Activated CD4-positive, CD25-positive, alpha-beta regulatory T cell treated with anti-CD3 and anti-CD28 coated beads, Interleukin-2, amount 50 U/mL, for 24 hours (primary cell): ENCODE measurements around the gene HDGF.

Source experiments
- ATAC-seq, 2 donors: fragments of 150-1000 bp; cut with Tn5 transposase; one replicate each; pipeline ENCODE4 v1.10.0; 2021; ENCODE audit warnings: mild to moderate bottlenecking in 1 of 2, moderate library complexity in 1 of 2

Gene HDGF

DNA sequence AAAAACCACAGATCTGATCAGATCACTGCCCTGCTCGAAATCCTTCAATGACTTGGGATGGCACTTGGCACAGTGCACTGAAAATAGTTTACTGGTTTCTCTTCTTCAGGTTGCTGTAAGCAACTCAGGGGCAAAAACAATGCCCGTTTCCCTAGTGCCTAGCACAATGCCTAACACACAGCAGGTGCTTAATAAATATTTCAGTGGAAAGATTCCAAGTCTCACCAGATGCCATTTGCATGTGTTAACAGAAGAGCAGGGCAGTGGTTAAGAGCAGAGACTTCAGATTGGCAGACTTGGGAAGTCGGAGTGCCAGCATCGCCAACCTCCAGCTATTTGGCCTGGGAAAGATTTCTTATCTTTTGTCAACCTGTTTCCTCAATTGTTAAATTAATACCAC is 34.1 kb downstream of the HDGF start:
- ATAC-seq, result no peak

DNA sequence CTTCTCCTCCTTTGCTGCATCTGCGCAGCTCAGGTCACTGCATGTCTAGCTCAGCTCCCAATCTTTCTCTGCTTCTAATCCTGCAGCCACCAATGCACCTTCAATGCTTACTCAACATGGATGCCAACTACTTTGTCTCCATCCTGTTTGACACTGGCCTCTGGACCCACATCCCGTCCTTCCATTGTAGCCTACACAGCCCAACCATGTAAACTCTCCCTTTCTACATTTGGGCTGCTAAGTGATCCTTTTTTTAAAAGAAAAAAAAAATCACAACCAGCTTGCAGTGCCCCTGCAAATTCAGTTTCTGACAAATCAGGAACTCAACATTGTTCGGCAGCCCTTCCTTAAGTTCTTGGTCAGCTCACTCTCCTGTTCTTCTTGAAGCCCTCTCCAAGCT is 36.6 kb downstream of the HDGF start:
- ATAC-seq, result no peak

DNA sequence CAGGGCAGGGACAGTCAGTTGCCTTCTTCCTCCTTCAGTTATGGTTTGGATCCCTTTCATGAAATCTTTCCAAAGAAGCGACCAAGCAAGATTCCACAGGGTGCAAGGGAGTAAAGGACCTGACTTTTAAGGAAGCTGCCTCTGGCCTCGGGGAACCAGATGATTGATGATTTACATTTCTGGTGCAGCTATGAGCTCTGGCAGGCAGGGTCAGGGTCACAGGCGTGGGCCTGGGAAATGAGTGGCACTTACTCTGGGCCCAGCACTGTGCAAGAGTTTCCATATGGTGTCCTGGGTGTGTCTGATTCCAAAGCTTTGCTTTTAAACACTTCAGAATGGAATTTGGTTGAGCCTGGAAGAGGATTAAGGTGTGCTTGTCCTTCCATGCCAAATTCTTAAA is 38.8 kb downstream of the HDGF start:
- ATAC-seq, result no peak

DNA sequence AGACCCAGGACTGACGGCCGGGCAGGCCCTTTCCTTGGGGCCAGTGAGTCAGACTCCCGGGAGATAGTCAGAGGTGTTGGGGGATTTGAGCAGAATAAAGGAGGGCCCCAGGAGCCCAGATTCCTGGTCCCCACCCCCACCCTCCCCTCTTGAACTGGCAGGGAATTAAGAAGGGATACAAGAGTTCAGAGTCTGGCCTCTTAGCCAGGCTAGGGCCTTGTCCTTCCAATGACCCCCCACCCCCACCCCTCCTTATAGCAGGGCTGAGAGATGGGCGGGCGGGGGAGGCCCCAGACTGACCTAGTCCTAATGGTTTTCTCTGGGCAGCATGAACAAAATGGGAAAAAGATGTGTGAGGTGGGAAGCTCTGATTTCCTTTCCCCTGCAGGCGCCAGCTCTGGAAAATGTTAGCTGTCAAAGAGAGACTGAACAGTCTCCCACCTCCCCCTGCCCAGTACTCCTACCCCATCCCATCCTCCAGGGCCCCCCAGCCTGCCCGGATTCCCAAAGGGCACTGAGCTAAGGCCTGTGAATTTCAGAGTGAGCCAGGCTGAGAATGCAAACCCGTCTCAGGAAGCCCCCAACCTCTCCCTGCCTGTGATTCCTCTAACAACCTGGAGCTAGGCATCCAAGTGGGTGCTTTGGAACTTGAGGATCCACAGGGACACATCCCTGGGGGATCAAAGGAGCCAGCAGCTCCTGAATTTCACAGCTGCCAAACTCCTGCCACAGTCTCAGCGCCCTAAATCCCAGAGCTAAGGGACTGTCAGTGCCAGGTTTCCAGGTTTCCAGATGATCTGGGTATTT is 40.3 kb downstream of the HDGF start:
- no peak for ATAC-seq

DNA sequence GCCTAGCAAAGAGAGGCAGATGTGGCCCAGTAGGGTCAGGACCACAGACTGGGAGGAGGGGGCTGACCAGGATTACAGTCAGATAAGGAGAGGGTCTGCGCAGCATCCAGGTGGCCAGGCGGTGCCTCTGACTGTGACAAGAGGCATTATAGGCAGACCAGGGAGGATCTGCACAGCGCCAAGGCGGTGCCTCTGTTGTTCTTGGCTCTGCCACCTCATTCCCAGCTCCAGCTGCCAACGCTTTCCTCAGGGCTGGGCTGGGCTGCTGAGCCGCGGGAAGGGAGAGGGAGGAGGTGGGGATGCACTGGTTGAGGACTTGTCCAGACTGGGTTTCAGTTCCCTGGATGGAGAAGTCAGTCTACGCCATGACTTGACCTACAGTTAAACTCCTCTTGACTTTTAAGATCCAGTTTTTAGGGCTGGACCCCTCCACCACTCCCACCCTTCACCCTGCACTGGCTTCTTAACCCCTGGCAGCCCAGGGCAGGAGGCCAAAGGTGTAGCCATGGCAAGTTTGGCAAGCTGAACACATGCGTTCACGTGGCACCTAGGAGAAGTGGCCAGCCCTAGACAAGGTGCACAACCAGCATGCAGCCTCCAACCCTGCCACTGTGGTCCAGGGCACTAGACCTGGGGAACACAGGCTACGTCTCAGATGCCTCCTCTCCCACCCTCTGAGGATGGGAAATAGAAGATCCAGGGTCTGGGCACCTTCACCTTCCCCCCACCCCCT is 41.6 kb downstream of the HDGF start:
- no peak for ATAC-seq

DNA sequence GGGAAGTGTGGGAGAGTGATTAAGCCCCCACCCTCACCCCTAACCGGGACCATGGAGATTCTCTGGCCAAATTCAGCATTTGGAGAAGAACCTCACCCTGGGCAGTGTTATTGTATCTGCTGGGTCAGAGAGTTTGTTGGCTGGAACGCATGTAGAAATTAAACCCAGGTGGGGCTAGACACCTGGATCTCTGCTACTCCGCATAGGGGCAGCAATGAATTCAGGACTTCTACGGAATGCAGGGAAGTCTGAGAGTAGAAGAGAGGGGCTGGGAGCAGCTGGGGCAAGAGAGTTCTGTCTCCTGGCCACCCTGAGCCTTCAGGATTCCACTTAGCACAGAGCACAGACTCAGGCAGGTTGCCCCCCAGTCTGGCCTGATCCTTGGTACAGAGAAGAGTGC is 42.4 kb downstream of the HDGF start:
- ATAC-seq, result no peak

DNA sequence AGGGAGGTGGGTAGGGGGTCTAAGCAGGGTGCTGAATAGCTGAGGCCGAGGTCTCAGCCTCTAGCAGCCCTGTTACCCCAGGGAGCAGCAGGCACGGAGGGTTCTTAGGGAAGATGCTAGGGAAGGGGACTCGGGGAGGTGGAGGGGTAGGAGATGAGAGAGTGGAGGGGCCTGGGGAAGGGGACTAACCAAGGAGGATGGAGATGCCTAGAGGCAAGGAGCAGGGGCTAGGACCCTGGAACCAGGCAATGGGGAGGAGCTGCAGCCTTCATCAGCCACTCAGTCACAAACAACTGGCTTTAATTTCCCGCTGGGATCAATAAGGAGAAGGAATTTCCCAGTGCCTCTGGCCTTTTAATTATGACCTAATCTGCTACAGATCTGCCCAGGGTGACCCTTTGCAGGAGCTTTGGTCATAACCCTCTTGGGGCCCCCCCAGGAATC is 43.2 kb downstream of the HDGF start:
- no peak for ATAC-seq

DNA sequence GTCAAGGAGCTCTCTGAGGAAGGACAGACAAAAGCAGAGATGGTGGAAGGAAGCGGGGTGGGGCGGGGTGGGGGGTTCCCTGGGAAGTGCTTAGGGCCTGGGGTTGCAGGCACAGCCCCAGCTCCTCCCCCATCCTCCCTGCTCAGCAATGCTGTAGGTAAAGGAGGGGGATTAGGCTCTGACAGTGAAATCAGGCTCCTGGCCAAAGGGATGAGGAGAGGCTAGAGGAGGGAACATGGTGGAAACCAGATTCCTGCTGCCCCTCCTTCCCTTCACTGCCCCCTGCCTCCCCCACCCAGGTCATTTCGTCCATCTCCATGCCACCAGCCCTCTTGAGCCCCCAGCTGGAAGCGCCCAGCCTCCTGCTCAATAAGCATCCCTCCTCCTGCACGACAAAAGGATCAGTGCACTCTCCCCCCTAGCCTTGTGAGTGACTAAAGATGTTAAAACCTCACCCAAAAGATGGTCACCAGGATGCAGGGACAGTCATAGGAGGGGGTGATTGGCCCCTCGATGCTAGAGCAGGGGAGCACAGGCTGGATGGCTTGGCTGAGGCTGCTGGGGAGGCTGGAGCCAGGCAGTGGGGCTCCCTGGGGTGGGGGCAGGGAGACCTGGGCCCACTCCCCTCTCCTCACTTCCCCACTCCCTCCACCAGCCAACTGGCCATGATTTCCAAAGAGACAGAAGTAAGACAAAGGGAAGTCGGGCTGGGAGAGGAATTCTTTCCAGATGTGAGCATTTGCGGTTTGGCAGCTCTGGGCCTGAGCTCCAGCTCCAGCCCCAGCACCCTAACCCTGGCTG is 43.9 kb downstream of the HDGF start:
- no peak for ATAC-seq

DNA sequence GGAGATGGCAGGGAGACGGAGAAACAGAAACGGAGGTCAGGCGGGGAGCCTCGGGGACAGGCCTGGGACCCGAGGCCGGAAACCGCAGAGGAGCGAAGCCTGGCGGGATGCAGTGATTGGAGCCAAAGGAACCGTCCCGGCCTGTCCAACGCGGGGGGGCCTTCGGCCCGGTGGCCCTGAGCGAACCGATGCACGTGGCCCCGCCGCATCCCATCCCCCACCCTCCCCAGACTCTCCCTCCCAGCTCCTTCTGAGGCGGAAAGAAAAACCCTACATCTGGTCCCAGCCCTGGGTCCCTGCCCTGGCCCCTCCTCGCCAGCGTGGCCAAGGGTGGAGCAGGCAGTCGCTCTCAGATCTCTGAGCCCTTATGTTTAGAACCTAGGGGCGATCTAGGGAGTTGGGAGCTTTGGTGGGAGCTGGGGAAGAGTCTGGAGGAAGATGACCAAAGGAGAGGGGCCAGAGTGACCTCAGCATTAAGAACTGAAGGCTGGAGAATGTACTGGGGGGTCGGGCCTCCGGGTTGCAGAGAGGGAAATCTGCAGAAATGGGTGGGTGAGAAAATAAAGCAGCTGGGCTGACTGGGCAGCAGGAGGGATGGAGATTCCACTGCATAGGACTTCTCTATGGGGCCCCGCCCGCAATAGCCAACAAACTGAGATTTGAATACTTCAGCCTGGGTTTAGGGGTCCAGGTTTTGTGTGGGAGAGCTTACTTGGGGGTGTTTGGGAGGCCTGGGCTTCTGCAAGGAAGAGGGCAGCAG is 44.6 kb downstream of the HDGF start:
- no peak for ATAC-seq

DNA sequence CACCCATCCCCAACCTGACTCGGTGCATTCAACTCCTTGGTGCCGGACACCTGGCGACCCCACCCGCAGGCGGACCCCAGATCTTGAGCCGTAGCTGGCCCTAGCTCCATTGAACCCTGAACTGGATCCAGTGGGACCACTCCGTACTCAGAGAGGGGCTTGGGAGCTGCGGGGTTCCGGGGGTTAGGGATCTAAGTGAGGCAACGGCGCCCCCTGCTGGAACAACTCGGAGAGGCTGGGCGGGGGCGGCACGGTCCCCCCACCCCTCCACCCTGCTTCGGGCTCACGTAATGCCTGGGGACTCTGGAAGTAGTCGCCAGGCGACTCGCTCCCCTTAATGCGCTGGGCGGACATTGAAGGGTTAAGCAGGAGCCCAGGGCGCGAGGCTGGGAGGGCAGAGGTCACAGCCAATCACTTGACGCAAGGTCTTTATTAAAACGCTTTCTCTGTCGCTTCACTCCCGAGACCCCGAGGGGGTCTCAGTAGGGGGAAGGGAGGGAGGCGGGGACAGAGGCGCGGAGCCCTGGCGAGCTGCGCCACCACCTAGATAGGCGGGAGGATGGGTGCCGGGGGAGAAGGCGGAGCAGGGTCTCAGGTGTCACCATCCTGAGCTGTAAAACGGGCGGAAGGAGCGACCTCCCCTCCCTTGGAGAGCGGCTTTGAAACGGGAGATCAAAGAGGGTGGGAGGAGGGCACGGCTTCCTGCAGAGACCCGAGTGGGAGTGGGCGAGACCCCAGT is 45.4 kb downstream of the HDGF start:
- peak; percentile 66 to 70 for ATAC-seq

DNA sequence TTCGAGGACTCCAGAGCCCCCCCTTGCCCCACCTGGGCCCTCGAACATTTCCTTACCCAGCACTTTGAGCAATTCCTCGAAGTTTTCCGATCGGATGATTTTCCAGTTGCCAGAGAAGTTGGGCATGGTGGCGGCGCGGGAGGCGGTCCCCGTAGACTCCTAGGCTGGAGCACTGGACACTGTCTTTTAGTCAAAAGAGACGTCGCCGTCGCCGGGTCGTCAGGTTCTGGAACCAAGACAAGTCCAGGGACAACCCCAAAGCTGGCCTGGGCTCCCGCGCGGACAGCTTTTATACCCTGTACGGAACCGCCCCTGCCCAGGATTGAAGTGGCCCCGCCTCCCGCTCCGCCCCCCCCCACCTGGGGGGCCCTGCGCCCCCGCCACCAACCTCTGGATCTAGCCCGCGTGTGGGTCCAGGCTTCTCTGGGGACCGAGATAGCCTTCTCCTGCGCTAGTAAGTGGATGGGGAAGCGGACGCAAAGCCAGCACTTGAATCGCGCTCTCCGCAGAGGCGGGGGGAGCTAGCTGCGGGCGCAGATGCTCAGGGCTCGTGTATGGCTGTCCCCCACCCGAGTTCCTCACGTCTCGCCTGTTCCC is 46.1 kb downstream of the HDGF start, which contains the start of gene CRABP2:
TSS of gene CRABP2 (minus strand) at position 263 of the 597 bp plus-strand sequence. CDS start at position 126, 137 bp downstream.
- ATAC-seq, result peak; percentile 34 to 40

DNA sequence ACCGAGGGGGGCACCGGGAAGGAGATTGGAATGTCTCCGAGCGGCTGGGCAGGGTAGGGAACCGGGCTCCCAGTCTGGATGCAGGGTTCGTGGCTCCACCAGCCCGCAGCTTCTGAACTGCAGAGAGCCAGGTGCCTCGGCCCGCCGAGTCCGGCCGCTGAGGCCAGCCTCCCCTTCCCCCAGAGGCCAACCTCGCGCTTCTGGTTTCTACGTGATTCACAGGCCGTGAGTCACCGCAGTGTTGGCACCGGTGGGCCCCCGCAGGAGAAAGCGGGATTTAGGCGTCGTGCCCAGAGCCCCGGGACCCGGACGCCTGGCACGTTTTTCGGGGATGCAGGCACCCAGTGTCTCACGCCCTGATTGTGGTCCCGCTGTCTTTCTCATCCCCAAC is 46.5 kb downstream of the HDGF start:
- ATAC-seq, result peak; percentile 39 to 55

DNA sequence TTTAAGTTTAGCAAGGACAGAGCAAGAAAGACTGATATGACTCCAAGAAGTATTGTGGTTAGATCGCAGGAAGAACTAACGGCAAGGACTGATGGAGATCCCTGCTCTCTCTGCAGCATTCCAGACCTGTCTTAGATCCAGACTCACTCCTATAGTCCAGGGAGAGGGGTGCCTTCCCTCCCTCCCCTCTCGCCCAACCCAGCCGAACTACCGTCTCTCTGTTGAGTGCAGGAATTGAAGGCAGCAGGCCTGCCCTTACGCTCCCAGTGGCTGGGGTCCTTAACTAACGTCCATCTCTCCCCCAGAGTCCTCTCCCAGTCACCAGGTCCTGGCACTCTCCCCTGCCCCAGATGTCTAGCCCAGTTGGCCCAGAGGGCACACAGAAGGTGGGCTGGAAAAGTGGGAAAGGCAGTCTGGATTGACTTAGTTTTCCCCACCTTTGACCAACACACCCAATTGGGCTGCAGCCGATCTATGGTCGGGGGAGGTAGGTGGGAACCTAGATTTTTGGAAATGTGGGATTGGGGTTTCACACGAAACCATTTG is 47.2 kb downstream of the HDGF start:
- no peak for ATAC-seq

DNA sequence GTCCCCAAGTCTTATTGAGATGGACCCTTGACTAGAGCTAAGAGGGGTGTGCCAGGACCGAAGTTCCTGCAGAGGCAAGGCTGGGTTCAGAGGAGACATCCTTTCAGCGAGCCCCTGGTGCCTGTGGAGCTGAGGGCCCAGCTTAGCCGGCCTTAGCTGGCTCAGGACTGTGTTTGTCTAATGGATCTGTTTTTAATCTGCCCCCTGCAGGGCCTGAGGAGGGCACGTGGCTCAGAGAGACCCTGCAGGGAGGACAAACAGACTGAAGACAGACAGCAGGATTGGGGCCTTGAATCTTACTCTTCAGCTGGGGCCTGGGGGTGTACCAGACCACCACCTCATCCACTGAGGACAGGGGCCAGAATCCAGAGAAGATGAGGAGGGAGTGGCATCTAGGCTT is 47.7 kb downstream of the HDGF start:
- ATAC-seq, result no peak

DNA sequence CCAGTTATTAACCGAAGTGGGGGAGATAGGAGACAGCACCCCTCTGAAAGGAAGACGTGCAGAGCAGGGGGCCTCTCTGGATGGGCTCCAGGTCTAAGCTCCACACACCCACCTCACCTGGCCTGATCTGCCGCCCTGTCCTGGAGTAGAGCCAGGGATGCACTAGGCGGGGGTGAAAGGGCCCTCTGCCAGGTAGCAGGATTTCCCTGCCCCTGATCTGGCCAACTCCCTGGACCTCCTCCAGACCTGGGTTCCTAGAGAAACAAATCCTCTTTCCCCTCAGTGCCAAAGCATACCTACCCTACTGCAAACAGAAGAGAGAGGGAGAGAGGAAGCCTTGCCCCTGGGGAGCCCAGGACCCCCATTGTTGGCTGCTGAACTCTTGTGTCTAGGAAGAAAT is 48.1 kb downstream of the HDGF start:
- ATAC-seq, result no peak

DNA sequence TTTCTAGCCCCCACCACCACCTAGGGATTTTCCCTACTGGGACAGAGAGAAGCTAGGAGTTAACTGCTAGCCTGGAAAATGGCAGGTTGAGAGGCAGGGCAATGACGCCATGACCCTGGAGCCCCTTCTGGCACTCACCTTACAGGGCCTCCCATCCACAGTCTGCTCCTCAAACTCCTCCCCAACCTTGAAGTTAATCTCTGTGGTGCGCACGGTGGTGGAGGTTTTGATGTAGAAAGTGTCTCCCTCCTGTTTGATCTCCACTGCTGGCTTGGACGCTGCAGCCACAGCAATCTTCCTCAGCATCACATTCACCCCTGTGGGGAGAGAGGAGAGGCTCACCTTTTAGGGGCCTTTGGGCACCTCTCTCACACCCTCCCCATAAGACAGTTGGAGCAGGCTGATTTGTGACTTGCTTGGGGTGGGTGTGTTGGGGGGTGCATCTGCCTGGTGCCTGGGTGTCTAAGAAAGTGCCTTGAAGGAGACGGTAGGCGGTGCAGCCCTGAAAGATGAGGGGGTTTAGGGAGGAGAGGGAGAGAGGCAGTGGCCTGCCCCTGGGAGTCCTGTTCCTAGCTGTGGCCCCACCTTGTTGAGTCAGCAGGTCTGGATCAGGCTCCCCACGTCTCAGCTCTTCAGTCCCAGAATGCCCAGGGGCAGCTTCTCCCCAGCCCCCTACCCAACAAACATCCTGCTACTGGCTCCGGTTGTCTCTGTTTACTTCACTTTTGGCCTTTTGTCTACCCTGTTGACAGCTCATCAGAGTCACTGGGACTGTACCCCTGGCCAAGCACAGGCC is 50.5 kb downstream of the HDGF start:
- no peak for ATAC-seq

DNA sequence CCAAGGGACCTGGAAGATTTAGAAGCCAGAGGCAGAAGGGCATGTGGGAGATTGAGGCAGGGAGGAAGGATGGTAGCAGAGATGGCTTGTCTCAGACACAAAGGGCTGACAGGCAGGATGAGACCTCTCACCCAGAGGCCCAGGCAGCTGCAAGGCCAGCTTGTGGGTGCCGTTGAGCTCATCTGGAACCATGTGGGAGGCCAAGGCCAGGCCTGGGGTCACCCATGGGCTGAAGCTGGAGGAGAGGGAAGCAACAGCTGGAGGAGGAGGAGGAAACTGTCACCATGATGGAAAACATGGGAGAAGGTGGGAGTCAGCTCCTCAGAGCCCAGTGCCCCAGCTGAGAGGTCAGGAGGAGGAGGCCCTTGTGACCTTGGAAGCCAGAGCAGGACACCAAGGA is 52.5 kb downstream of the HDGF start:
- no peak for ATAC-seq

DNA sequence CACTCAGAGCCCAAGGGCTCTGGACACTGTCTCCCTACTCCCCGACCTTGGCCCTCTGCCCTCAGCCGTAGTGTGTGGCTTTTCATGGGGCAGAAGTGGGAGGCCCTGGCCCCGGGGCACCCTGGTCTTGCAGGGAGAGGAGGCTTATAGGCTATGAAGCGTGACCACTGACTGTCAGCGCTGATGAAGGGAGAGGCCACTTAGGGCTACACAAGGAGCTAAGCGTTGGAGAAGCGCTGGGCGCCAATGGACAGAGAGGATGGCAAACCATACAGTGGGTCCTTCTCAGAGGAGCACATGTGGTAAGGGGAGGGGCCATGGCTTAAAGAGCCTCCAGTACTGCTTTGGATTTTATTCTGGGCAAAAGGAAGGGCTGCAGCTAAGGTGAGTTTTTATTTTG is 54.0 kb downstream of the HDGF start:
- no peak for ATAC-seq

DNA sequence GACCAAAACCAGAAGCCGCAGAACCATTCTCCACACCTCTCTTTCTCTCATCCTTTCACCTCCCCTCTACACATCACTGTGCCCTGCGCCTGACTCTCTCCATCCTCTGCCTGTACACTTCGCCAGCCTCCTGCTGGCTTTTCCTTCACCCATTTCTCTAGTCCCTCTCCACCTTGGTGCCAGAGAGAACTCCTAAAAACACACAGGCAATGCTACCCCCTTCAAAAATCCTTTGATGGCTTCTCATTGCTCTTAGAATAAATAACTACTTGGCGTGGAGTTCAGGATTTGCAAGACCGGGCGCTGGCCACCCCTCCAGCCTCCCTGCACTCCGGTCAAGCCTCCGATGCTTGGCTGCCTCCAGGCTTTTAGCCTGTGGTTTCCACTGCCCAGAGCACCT is 54.7 kb downstream of the HDGF start:
- ATAC-seq, result no peak

DNA sequence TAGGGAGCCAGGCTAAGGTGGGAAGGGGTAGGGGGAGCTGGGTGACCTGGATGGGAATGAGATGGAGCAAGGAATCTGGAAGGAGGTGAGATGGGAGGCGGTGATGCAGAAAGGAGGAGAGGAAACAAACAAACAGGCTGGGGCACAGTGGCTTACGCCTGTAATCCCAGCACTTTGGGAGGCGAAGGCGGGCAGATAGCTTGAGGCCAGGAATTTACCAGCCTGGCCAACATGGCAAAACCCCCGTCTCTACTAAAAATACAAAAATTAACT is 56.8 kb downstream of the HDGF start:
- no peak for ATAC-seq
